Uterus (tissue), 4 donors: ENCODE measurements around the gene ANKRD11. TPM values are rescaled to one million over a fixed set of nuclear protein-coding genes. Genes with fewer than 3 reads are reported as not detected.
"Not testable (repeated sequence)": the region's sequence is repeated elsewhere in the genome, so short reads cannot be mapped to it uniquely, and the experiment has no call there.

ENCODE experiments used
- DNase-seq, 2 donors: peaks; one replicate each; pipeline ENCODE4 v3.0.0-alpha.2; 2019 to 2020
- H3K27ac ChIP-seq, 2 donors: fragments of 200-600 bp; sonication (generic); 1 replicate in 1 of 2; 2 replicates in 1 of 2; pipeline ENCODE4 v1.5.1; 2016 to 2018
- H3K27me3 ChIP-seq, 2 donors: fragments of 200-600 bp; sonication (generic); one replicate each; pipeline ENCODE4 v1.5.1; 2018 to 2019; ENCODE audit warnings: control low read depth in 1 of 2
- H3K36me3 ChIP-seq, 2 donors: fragments of 200-600 bp; sonication (generic); one replicate each; pipeline ENCODE4 v1.5.1; 2019; ENCODE audit warnings: control low read depth in 1 of 2
- H3K4me1 ChIP-seq, 2 donors: fragments of 200-600 bp; sonication (generic); one replicate each; pipeline ENCODE4 v1.5.1; 2018 to 2019; ENCODE audit warnings: control low read depth in 1 of 2
- H3K4me3 ChIP-seq, 2 donors: fragments of 200-600 bp; sonication (generic); 1 replicate in 1 of 2; 2 replicates in 1 of 2; pipeline ENCODE4 v1.5.1; 2018 to 2019; ENCODE audit warnings: mild to moderate bottlenecking in 1 of 2
- H3K9me3 ChIP-seq, 2 donors: fragments of 200-600 bp; sonication (generic); one replicate each; pipeline ENCODE4 v1.5.1; 2019; ENCODE audit warnings: control low read depth in 1 of 2
- CTCF ChIP-seq, 4 experiments: fragments of 200-600 bp in 2 of 4; fragments of 450-650 bp in 2 of 4; sonication (generic) in 2 of 4; IDR thresholded peaks; one replicate each; pipeline ENCODE4 v1.5.1; 2016 to 2019; ENCODE audit warnings: antibody characterized with exemption in 4 of 4, mild to moderate bottlenecking in 2 of 4, moderate library complexity in 1 of 4
- POLR2A ChIP-seq, 2 donors: fragments of 450-650 bp; IDR thresholded peaks; one replicate each; pipeline ENCODE4 v1.6.1; 2016; ENCODE audit warnings: antibody characterized with exemption in 2 of 2, mild to moderate bottlenecking in 1 of 2, moderate library complexity in 1 of 2
- intact Hi-C: fragments of 100-400 bp; cut with DNase I; formaldehyde crosslinking; loops from one replicate; pipeline ENCODE4 v1.15.1; 2023; ENCODE audit warnings: low total_unique reads
- total RNA-seq, 4 donors: library from RNA; depleted of rRNA in 3 of 4; stranded (reverse); fragments of >200 nt in 3 of 4; gene quantifications; one replicate each; pipeline versions ENCODE4 v1.1.0 to v1.2.4, GENCODE V29; 2014 to 2023
- donor health status: DM: yes; HTN: yes; CAD: no.

The ANKRD11 gene
- total RNA-seq, 4 donors from 2014 or later: 20.5 to 182 (median 45.5) TPM

- Histone ChIP-seq H3K9me3 (no peaks in the 10 kb centered on the region), H3K4me1 (peaks cover 5 to 15% of the 10 kb centered on the region in 2 donors)
- intact Hi-C loops: no loop called here
Observed at GRCh38 chr16:89434490-89434889, 55.9 kb downstream of the ANKRD11 start.

GRCh38 chr16:89433363-89433984 is 56.9 kb downstream of the ANKRD11 start:
- H3K4me3 ChIP-seq, intact Hi-C loops, H3K27me3 ChIP-seq, H3K36me3 ChIP-seq, DNase-seq, H3K27ac ChIP-seq, H3K9me3 ChIP-seq: not testable (repeated sequence)
- H3K4me1 ChIP-seq: peaks cover 5 to 15% of the 10 kb centered on the region in 2 donors

More at GRCh38 chr16:89434490-89434889, 55.9 kb downstream of the ANKRD11 start:
- Histone ChIP-seq H3K27ac (no peak overlapping the region), H3K4me3 (no peak overlapping the region), H3K36me3 (no peaks in the 10 kb centered on the region), H3K27me3 (no peaks in the 10 kb centered on the region)
- TF ChIP-seq CTCF (IDR thresholded peaks at IDR 0.05) (no peak), POLR2A (IDR thresholded peaks at IDR 0.05) (no peak)
- no peak for DNase-seq

GRCh38 chr16:89431630-89432029 is 58.7 kb downstream of the ANKRD11 start:
- no peaks in the 10 kb centered on the region for H3K9me3 ChIP-seq
- peaks cover 5 to 15% of the 10 kb centered on the region in 2 donors for H3K4me1 ChIP-seq
- no peak for DNase-seq
- TF ChIP-seq CTCF (IDR thresholded peaks at IDR 0.05) (no peak), POLR2A (IDR thresholded peaks at IDR 0.05) (no peak)
- no peaks in the 10 kb centered on the region for H3K36me3 ChIP-seq
- no peaks in the 10 kb centered on the region for H3K27me3 ChIP-seq
- no peak overlapping the region for H3K4me3 ChIP-seq
- H3K27ac ChIP-seq: no peak overlapping the region
- intact Hi-C loops: no loop called here

GRCh38 chr16:89431158-89431584 is 59.2 kb downstream of the ANKRD11 start:
- no peak overlapping the region for H3K4me3 ChIP-seq
- no peaks in the 10 kb centered on the region for H3K9me3 ChIP-seq
- no peak overlapping the region for H3K27ac ChIP-seq
- H3K36me3 ChIP-seq: no peaks in the 10 kb centered on the region
- no peak for TF ChIP-seq POLR2A (IDR thresholded peaks at IDR 0.05)
- TF ChIP-seq CTCF (IDR thresholded peaks at IDR 0.05): no peak
- H3K27me3 ChIP-seq: no peaks in the 10 kb centered on the region
- H3K4me1 ChIP-seq: peaks cover 5 to 15% of the 10 kb centered on the region in 2 donors
- no peak for DNase-seq
- intact Hi-C loops: no loop called here

GRCh38 chr16:89430436-89431157 is 59.8 kb downstream of the ANKRD11 start:
- H3K4me3 ChIP-seq: no peak overlapping the region
- H3K36me3 ChIP-seq: no peaks in the 10 kb centered on the region
- peaks cover 5 to 15% of the 10 kb centered on the region in 2 donors for H3K4me1 ChIP-seq
- no peak for TF ChIP-seq POLR2A (IDR thresholded peaks at IDR 0.05)
- no peak for TF ChIP-seq CTCF (IDR thresholded peaks at IDR 0.05)
- H3K27ac ChIP-seq: no peak overlapping the region
- no peak for DNase-seq
- H3K9me3 ChIP-seq: no peaks in the 10 kb centered on the region
- intact Hi-C loops: no loop called here
- no peaks in the 10 kb centered on the region for H3K27me3 ChIP-seq

- DNase-seq, H3K4me1 ChIP-seq, H3K27ac ChIP-seq, H3K9me3 ChIP-seq, H3K27me3 ChIP-seq, H3K36me3 ChIP-seq, H3K4me3 ChIP-seq, intact Hi-C loops: not testable (repeated sequence)
Observed at GRCh38 chr16:89428605-89429004, 61.8 kb downstream of the ANKRD11 start.
